Measurements from ENCODE around the gene MCL1.
"Not testable (repeated sequence)": the region's sequence is repeated elsewhere in the genome, so short reads cannot be mapped to it uniquely, and the experiment has no call there.

MCL1 gene

GRCh38 chr1:150568594-150568966 is 10.8 kb downstream of the MCL1 start:
- DNase-seq (ENCODE audit: low read depth in 2 of 2) = no peak

- no peak for DNase-seq (ENCODE audit: low read depth in 2 of 2)
Measured at GRCh38 chr1:150567717-150568593, 11.5 kb downstream of the MCL1 start.

GRCh38 chr1:150567341-150567716 is 12.1 kb downstream of the MCL1 start:
- DNase-seq (ENCODE audit: low read depth in 2 of 2) = peak in 1 of 2 donors; percentile 47

DNA sequence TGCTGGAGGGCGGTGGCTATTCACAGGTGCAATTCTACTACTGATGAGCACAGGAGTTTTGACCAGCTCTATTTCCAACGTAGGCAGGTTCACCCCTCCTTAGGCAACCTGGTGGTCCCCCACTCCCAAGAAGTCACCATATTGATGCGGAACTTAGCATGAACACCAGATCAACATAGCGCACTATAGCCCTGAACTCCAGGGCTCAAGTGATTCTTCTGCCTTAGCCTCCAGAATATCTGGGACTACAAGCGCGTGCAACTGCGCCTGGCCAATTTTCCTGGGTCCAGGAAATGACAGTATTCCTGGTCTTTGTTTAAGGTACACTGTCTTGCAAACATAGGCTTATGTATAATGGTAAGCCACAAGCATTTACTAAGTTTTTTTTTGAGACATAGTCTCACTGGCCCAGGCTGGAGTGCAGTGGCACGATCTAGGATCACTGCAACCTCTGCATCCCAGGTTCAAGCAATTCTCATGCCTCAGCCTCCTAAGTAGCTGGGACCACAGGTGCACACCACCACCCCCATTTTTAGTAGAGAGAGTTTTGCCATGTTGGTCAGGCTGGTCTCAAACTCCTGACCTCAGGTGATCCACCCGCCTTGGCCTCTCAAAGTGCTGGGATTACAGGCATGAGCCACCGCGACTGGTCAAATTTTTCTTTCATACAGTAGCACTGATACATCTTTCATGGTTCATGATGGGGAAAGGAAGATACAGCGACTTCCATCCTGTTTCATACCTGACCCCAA is 12.6 kb downstream of the MCL1 start:
- no peak for DNase-seq (ENCODE audit: low read depth in 2 of 2)

- DNase-seq (ENCODE audit: low read depth in 2 of 2) = not testable (repeated sequence)
Measured at GRCh38 chr1:150565240-150565991, 14.0 kb downstream of the MCL1 start.

GRCh38 chr1:150564051-150564991 is 15.1 kb downstream of the MCL1 start:
- DNase-seq (ENCODE audit: low read depth in 2 of 2) = no peak

DNA sequence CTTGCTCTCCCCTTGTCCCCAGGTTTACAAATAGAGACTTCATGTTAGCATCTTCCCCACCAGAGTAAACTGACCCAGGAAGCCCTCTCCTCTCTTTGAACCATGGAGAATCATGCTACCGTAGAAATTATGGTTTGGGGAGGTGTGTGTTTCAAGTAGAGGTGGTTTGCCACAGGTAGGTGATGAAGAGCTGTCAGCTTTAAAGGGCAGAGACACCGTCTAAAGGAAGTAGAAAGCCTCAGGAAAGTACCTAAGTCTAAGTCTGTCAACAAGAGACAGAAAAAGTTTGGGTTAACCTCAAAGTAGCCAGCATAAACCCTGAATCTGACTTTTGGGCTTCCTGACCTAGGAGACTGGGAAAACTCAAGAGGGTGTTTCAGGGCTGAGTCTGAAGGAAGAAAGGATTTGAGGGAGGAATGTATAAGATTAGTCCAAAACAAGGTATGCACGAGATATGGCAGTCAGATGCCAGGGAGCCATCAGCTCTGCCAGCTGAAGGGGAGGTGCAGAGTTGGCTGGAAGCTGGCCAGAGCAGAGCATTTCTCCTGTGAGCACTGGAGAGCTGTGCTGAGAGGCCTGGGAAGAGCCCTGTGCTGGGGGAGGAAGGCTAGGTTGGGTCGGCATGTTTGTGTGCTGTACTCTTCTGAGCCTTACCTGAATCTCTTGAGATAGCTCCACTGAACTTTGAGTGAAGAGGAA is 15.9 kb downstream of the MCL1 start:
- no peak for DNase-seq (ENCODE audit: low read depth in 2 of 2)

DNA sequence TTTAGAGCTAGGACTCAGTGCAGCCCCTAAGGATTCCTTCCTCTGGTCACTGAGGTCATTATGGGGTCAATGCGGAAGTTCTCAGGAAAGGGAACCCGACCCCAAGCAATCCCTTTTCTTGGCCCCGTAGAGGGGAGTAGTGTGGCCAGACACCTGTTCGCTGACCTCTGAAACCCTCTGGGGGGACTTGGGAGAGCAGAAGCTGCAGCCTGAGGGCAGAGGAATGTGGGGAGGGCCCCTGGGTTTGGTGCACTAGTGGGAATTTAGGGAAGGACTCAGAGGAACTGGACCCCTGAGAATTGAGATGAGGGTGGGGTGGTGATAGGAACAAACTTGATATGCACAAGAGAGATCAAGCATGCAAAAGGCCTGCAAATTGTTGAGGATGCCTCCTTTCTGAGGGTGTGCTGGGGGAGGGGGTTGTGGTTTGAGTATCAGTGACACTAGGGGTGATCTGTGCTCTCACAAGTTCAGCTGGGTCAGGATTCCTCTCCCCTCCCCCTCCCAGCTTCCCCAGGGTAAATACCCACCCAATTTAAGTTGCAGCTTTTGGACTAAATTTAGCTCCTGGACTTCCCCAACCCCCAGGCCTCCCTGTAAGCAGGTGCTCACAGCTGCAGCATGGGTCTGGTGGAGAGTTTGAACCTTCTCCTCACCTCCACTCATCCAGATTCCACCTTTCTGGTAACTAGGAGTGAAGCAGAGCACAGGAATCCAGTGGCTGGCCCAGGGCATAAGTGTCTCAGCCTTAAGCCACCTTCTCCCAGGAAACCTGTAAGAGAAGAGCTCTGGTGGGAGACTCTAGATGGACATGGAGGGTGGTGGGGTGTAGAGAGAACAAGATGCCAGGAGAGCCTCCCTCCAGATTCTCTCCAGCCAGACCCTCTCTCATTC is 16.7 kb downstream of the MCL1 start:
- peak; percentile 75 to 77 for DNase-seq (ENCODE audit: low read depth in 2 of 2)

DNA sequence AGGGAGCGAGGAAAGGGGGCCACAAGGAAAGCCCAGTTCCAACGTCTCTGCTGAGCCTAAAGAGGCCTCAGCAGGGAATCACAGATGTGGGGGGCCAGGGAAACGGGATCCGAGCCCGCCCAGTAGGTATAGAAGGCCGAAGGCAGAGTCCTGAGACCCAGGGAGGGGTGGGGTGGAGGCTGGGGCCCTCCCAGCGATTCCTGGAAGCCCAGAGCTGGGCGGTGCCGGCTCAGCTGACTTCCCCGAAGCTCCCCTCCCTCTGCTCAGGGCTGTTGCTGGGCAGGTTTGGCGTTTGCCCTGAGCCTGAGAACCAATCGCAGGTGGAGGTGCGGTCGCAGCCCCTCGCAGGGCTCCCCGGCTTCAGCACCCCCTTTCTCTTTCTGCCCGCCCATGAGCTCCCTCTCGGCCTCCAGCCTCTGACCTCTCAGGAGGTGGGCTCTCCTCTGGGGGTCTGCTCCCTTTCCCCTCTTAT is 17.4 kb downstream of the MCL1 start:
- DNase-seq (ENCODE audit: low read depth in 2 of 2) = peak; percentile 85 to 89

DNA sequence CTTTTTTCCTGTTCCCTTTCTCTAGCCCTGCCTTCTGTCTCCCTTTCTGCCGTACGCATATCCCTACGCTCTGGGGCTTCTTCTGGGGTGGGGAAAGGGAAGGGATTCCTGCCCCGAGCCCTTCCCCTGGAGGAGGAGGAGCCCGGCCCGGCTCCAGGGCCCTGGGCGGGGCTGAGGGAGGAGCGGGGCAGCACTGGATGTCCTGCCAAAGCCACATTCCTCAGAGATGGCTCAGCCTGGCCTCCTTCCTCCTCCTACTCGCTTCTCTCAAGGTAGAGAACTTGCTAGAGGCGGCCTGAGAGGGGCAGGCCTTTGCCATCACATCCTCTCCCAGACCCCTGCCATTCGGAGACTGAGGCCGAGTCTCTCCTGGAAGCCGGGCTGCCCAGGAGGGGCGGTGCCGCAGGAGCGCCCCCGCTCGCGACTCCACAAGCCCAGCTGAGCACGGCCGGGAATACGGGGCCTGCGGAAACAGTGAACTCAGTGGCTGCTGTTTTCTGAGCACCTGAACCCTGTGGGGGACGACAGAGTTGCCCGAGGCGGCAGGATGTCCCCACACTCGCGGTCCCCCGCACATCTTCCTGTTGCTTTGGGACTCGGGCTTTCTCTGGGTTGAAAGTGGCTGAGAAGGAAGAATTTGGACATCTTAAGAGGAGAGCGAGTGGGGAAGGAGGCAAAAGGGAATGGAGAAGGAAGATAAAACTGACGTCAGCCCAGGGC is 18.0 kb downstream of the MCL1 start:
- DNase-seq (ENCODE audit: low read depth in 2 of 2) = peak in 1 of 2 donors; percentile 67

DNA sequence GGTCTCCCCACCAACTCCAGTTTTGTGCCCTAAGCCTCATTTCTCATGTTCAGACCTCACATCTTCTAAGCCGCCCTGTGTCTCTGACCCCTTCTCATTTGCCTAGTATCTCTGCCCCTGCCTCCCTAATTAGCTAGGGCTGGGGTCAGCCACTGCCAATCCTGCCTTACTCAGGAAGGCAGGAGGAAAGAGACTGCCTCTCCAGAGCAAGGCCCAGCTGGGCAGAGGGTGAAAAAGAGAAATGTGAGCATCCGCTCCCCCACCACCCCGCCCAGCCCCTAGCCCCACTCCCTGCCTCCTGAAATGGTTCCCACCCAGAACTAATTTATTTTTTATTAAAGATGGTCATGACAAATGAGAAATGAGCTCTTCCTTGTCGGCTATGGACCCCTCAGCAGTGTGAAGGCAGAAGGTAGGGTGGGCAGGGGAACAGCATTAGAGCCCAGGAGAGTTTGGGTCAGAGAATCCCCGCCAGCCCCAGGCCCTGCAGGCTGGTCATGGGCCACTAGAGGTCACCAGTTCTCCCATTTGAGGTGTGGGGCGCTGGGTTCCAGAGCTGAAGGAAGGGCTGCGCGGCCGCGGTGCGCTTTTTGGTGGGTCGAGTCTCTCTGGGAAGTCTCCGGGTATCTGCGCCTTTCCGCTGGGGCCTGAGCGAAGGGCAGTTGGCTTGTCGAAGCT is 18.7 kb downstream of the MCL1 start:
- peak; percentile 80 to 85 for DNase-seq (ENCODE audit: low read depth in 2 of 2)

DNA sequence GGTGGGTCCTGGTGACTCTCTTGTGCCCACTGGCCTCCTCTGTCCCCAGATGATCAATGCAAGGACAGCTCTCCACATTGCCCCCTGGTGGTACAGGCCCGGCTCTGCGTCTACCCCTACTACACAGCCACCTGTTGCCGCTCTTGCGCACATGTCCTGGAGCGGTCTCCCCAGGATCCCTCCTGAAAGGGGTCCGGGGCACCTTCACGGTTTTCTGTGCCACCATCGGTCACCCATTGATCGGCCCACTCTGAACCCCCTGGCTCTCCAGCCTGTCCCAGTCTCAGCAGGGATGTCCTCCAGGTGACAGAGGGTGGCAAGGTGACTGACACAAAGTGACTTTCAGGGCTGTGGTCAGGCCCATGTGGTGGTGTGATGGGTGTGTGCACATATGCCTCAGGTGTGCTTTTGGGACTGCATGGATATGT is 19.4 kb downstream of the MCL1 start:
- DNase-seq (ENCODE audit: low read depth in 2 of 2) = peak in 1 of 2 donors; percentile 76

GRCh38 chr1:150559656-150560010 is 19.8 kb downstream of the MCL1 start:
- DNase-seq (ENCODE audit: low read depth in 2 of 2) = no peak

- DNase-seq (ENCODE audit: low read depth in 2 of 2) = no peak
Measured at GRCh38 chr1:150558761-150559655, 20.4 kb downstream of the MCL1 start.

DNA sequence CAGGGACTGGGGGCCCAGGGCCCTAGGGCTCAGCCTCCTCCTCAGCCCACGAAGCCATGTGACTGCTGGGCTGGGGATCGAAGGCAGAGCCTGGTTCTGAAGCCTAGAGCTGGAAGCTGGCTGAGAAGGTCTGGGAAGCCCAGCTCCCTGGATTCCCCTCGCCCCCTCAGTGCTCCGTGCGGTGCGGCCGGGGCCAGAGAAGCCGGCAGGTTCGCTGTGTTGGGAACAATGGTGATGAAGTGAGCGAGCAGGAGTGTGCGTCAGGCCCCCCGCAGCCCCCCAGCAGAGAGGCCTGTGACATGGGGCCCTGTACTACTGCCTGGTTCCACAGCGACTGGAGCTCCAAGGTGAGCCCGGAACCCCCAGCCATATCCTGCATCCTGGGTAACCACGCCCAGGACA is 21.1 kb downstream of the MCL1 start:
- no peak for DNase-seq (ENCODE audit: low read depth in 2 of 2)

- DNase-seq (ENCODE audit: low read depth in 2 of 2) = no peak
Measured at GRCh38 chr1:150557813-150558212, 21.6 kb downstream of the MCL1 start.

DNA sequence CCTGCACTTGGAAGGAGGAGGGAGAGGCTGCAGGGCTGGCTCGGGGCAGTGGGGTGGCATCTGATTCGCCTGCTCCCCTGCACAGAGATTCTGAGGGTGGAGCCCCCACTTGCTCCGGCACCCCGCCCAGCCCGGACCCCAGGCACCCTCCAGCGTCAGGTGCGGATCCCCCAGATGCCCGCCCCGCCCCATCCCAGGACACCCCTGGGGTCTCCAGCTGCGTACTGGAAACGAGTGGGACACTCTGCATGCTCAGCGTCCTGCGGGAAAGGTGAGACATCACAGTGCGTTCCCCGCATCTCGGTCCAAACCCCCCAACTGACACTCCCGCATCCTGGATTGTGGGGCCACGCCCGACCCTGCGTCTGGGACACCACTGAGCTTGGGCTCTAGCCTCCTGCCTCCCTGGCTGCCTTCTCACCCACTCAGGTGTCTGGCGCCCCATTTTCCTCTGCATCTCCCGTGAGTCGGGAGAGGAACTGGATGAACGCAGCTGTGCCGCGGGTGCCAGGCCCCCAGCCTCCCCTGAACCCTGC is 22.3 kb downstream of the MCL1 start:
- DNase-seq (ENCODE audit: low read depth in 2 of 2) = no peak
